AG10803 (cell line): ENCODE results near the gene NBEAL2.

ENCODE experiments used
- DNase-seq: peaks from one replicate; pipeline ENCODE4 v3.0.0; 2010; ENCODE audit warnings: low read depth
- H3K4me3 ChIP-seq: 2 replicates; pipeline ENCODE4 v1.5.1; 2011; ENCODE audit warnings: mild to moderate bottlenecking, low read length, control low read depth
- TF ChIP-seq, protein P1 (sequence below): conservative IDR thresholded peaks from 2 replicates; pipeline ENCODE4 v1.5.1; 2011; ENCODE audit warnings: mild to moderate bottlenecking, low read length, control low read depth, inconsistent platforms

The NBEAL2 gene

DNA sequence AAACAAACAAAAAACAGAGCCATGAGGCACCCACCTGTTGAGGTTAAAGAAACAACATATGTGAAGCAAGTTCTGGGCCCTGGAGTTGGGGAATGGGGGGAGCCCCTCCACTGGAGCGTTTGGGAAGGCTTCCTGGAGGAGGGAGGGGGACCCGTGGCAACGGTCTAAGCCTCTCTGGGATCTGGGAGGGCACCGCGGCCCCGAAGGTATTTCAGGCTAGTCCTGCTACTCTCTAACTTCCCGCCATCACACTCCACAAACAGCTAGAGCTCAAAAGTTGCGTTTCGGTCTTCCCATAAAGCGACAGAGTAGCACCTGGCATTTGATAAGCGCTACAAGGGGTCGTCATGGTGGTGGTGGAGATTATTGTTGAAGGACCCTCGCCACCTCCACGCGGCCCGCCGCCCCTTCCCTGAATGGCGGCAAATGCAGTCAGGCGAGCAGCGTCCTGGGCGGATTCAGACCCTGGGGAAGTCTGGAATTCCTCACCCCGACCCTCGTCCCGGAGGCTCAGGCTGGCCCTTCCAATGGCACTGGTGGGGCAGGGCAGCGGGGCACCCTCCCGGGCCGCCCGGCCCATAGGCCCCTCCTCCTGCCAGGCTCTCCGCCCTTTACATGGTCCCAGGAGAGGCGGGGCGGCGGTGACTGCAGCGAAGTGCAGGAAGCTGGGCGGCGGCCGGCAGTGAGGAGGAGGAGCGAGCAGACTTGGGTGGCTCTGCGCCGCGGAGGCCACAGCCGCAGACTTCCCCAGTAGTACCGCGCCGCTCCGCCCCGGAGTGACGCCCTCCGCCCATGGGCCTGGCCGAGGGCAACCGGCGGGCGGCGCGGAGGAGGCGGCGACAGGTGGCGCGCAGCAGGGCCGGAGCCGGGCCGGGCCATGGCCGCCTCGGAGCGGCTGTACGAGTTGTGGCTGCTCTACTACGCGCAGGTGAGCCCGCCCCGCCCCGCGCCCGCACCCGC lies at the start of gene NBEAL2:
Gene NBEAL2, plus strand, starts transcription at position 682 of the 960 bp plus-strand sequence. Its CDS starts 196 bp downstream, at position 878.
- peak; percentile 90 for DNase-seq
- peak within 1 kb of the TSS; percentile 75 for H3K4me3 ChIP-seq
- TF ChIP-seq, protein P1, sequence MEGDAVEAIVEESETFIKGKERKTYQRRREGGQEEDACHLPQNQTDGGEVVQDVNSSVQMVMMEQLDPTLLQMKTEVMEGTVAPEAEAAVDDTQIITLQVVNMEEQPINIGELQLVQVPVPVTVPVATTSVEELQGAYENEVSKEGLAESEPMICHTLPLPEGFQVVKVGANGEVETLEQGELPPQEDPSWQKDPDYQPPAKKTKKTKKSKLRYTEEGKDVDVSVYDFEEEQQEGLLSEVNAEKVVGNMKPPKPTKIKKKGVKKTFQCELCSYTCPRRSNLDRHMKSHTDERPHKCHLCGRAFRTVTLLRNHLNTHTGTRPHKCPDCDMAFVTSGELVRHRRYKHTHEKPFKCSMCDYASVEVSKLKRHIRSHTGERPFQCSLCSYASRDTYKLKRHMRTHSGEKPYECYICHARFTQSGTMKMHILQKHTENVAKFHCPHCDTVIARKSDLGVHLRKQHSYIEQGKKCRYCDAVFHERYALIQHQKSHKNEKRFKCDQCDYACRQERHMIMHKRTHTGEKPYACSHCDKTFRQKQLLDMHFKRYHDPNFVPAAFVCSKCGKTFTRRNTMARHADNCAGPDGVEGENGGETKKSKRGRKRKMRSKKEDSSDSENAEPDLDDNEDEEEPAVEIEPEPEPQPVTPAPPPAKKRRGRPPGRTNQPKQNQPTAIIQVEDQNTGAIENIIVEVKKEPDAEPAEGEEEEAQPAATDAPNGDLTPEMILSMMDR = no peak

GRCh38 chr3:46930166-46930944 lies 49.1 kb upstream of the NBEAL2 start:
- no peak overlapping the region for H3K4me3 ChIP-seq
- TF ChIP-seq, protein P1 = no peak
- DNase-seq = no peak

DNA sequence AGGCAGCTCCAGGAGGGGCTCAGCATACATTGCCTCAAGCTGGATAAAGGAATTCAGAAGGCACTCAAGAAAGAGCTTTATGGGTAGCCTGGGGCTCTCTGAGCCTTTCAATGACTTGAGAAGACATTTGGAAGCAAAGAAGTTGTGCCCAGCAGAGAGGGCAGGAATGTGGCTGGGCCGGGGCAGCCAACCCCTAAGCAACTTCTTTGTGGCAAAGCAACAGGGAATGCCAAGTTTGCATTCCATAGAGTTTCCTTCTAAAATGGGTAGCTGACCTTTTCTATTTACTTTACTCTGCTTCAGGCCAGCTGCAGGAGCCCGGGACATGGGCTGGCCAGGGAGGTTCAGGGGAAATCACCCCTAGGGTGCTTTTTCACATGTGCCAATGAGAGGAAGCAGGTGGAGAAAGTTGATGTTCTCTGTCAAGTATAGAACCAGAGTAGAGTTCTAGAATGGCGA lies 48.5 kb upstream of the NBEAL2 start:
- TF ChIP-seq, protein P1 = no peak
- no peak overlapping the region for H3K4me3 ChIP-seq
- peak; percentile 30 for DNase-seq

GRCh38 chr3:46931631-46932331 lies 47.7 kb upstream of the NBEAL2 start:
- H3K4me3 ChIP-seq = no peak overlapping the region
- peak; percentile 21 for DNase-seq
- TF ChIP-seq, protein P1 = no peak

- H3K4me3 ChIP-seq = no peak overlapping the region
- DNase-seq = no peak
- TF ChIP-seq, protein P1 = no peak
These were observed 46.8 kb upstream of the NBEAL2 start for GRCh38 chr3:46932455-46933225.

GRCh38 chr3:46933261-46933660 lies 46.2 kb upstream of the NBEAL2 start:
- H3K4me3 ChIP-seq = no peak overlapping the region
- TF ChIP-seq, protein P1 = no peak
- DNase-seq = no peak
